HG02870 (cell line): ENCODE results near the gene CCDC177.
"Not testable (repeated sequence)": the region's sequence is repeated elsewhere in the genome, so short reads cannot be mapped to it uniquely, and the experiment has no call there.

Source experiments
- ATAC-seq: cut with Tn5 transposase; IDR thresholded peaks from one replicate; pipeline ENCODE4 v1.9.1; 2021; ENCODE audit warnings: mild to moderate bottlenecking, moderate library complexity; ENCODE audit not compliant: unreplicated experiment

Gene CCDC177

GRCh38 chr14:69600304-69600891, 25.7 kb upstream of the CCDC177 start:
- no peak for ATAC-seq

- ATAC-seq, result not testable (repeated sequence)
Observed at GRCh38 chr14:69599431-69599830, 24.8 kb upstream of the CCDC177 start.

- ATAC-seq, result no peak
Observed at GRCh38 chr14:69595336-69595735, 20.7 kb upstream of the CCDC177 start.

- no peak for ATAC-seq
Observed at GRCh38 chr14:69594846-69595245, 20.2 kb upstream of the CCDC177 start.

- ATAC-seq, result no peak
Observed at GRCh38 chr14:69593018-69593677, 18.5 kb upstream of the CCDC177 start.

- no peak for ATAC-seq
Observed at GRCh38 chr14:69591317-69591716, 16.6 kb upstream of the CCDC177 start.

- ATAC-seq, result no peak
Observed at GRCh38 chr14:69587389-69587788, 12.7 kb upstream of the CCDC177 start.

- ATAC-seq, result no peak
Observed at GRCh38 chr14:69586404-69586803, 11.7 kb upstream of the CCDC177 start.

- no peak for ATAC-seq
Observed at GRCh38 chr14:69584389-69584788, 9.7 kb upstream of the CCDC177 start.

GRCh38 chr14:69582829-69583228, 8.2 kb upstream of the CCDC177 start:
- no peak for ATAC-seq

GRCh38 chr14:69582212-69582611, 7.5 kb upstream of the CCDC177 start:
- ATAC-seq, result no peak

- no peak for ATAC-seq
Observed at GRCh38 chr14:69581316-69581935, 6.8 kb upstream of the CCDC177 start.

- no peak for ATAC-seq
Observed at GRCh38 chr14:69580009-69580577, 5.4 kb upstream of the CCDC177 start.

GRCh38 chr14:69579476-69579875, 4.8 kb upstream of the CCDC177 start:
- ATAC-seq, result no peak

GRCh38 chr14:69574954-69575295, 254 bp upstream of the CCDC177 start:
- ATAC-seq, result no peak

- no peak for ATAC-seq
Observed at GRCh38 chr14:69573831-69574262, 824 bp downstream of the CCDC177 start.

- ATAC-seq, result no peak
Observed at GRCh38 chr14:69573205-69573830, 1.4 kb downstream of the CCDC177 start.

GRCh38 chr14:69572841-69573135, 1.9 kb downstream of the CCDC177 start:
- no peak for ATAC-seq

- ATAC-seq, result no peak
Observed at GRCh38 chr14:69572030-69572840, 2.4 kb downstream of the CCDC177 start.

GRCh38 chr14:69571449-69572029, 3.1 kb downstream of the CCDC177 start:
- ATAC-seq, result no peak
